Right lobe of liver (tissue), 6 donors: ENCODE measurements around the gene KRTAP19-4. TPM values are rescaled to one million over a fixed set of nuclear protein-coding genes. Genes with fewer than 3 reads are reported as not detected.

Experiments
- ATAC-seq, 4 donors: fragments of 200-7000 bp; cut with Tn5 transposase; one replicate each; pipeline ENCODE4 v1.9.1; 2020; ENCODE audit warnings: mild to moderate bottlenecking in 4 of 4, moderate library complexity in 4 of 4
- DNase-seq, 3 donors: peaks; one replicate each; pipeline ENCODE4 v3.0.0-alpha.2; 2020
- H3K27ac ChIP-seq, 3 donors: fragments of 200-600 bp; one replicate each; pipeline ENCODE4 v1.8.0; 2022
- H3K27me3 ChIP-seq, 2 donors: fragments of 200-600 bp; one replicate each; pipeline ENCODE4 v1.8.0; 2022
- H3K36me3 ChIP-seq, 4 donors: fragments of 200-600 bp; sonication (generic) in 1 of 4; one replicate each; pipeline versions ENCODE4 v1.5.1 to v1.8.0; 2017 to 2022; ENCODE audit warnings: control low read depth in 1 of 4
- H3K4me1 ChIP-seq, 4 donors: fragments of 200-600 bp; sonication (generic) in 1 of 4; one replicate each; pipeline versions ENCODE4 v1.5.1 to v1.8.0; 2017 to 2022; ENCODE audit warnings: control low read depth in 1 of 4
- H3K4me3 ChIP-seq, 3 donors: fragments of 200-600 bp; one replicate each; pipeline ENCODE4 v1.8.0; 2022
- H3K9me3 ChIP-seq, 4 donors: fragments of 200-600 bp; sonication (generic) in 1 of 4; one replicate each; pipeline versions ENCODE4 v1.5.1 to v1.8.0; 2017 to 2022; ENCODE audit warnings: control low read depth in 1 of 4
- CTCF ChIP-seq, 4 donors: fragments of 200-600 bp in 3 of 4; fragments of 450-650 bp in 1 of 4; IDR thresholded peaks; one replicate each; pipeline versions ENCODE4 v1.5.1 to v1.8.0; 2016 to 2022; ENCODE audit warnings: antibody characterized with exemption in 4 of 4, mild to moderate bottlenecking in 2 of 4
- POLR2A ChIP-seq: fragments of 450-650 bp; IDR thresholded peaks from one replicate; pipeline ENCODE4 v1.6.1; 2017; ENCODE audit warnings: antibody characterized with exemption, mild to moderate bottlenecking
- WGBS: methylation state at CpG from one replicate; pipeline ENCODE4 v1.1.6; 2018; ENCODE audit warnings: low coverage, low lambda C conversion rate; ENCODE audit not compliant: insufficient coverage; ENCODE audit errors: missing lambda C conversion rate; 5-methylcytosine and 5-hydroxymethylcytosine counted together
- intact Hi-C, 2 donors: fragments of 100-400 bp; cut with DNase I; formaldehyde crosslinking; loops; one replicate each; pipeline versions ENCODE4 v1.11.2 to v1.14.1; 2022
- long read RNA-seq: library from polyadenylated mRNA; unstranded; transcript quantifications from one replicate; pipeline ENCODE4 v2.0.0, GENCODE V29; 2019
- total RNA-seq, 6 experiments: library from RNA; depleted of rRNA in 2 of 6; stranded (reverse); fragments of >200 nt in 2 of 6; fragmentation: NEBNext Ultra II Directional in 3 of 6; extraction: Animal tissue kit (Norgen Biotek cat#: 25700) in 3 of 6; gene quantifications; one replicate each; pipeline versions ENCODE4 v1.1.0 to v1.2.4, GENCODE V29; 2016 to 2023
- donor health status: DM: no; HTN: yes; CAD: no.
- donor health status: DM: no; HTN: no; CAD: no.
- donor health status: DM: no; HTN: no; CAD: no.
- donor health status: DM: no; HTN: yes; CAD: no.
- donor health status: DM: no; HTN: yes; CAD: no.

Gene KRTAP19-4
- not detected for total RNA-seq
- long read RNA-seq: 0 reads

- Histone ChIP-seq H3K27ac (no peak within 1 kb of the TSS), H3K27me3 (no peaks in the 10 kb centered on the region), H3K4me3 (no peak within 1 kb of the TSS), H3K9me3 (no peaks in the 10 kb centered on the region), H3K36me3 (no peaks in the 10 kb centered on the region), H3K4me1 (no peaks in the 10 kb centered on the region)
- ATAC-seq (no peak), DNase-seq (no peak)
- intact Hi-C loops: no loop called here
- WGBS: 51% methylated on average over 4 of the region's 4 CpGs
- TF ChIP-seq POLR2A: no peak
- no peak for TF ChIP-seq CTCF (IDR thresholded peaks at IDR 0.05)
Observed at GRCh38 chr21:30497065-30497464, at the start of gene KRTAP19-4. Gene KRTAP19-4, minus strand, starts transcription at chr21:30497165. Its CDS starts 55 bp downstream, at chr21:30497110.

GRCh38 chr21:30541764-30542163, 44.8 kb upstream of the KRTAP19-4 start, which contains the start of gene KRTAP19-6:
Gene KRTAP19-6, minus strand, starts transcription at chr21:30541864. Its CDS starts 31 bp downstream, at chr21:30541833.
- 60% methylated on average over 1 of the region's 1 CpG for WGBS
- intact Hi-C loops: no loop called here

GRCh38 chr21:30518876-30519275, 21.9 kb upstream of the KRTAP19-4 start:
- intact Hi-C loops: no loop called here
- H3K36me3 ChIP-seq: no peaks in the 10 kb centered on the region
- TF ChIP-seq CTCF (IDR thresholded peaks at IDR 0.05) (no peak), POLR2A (no peak)
- no peak overlapping the region for H3K27ac ChIP-seq
- no peak overlapping the region for H3K4me3 ChIP-seq
- no peaks in the 10 kb centered on the region for H3K27me3 ChIP-seq
- DNase-seq (no peak), ATAC-seq (no peak)
- no peaks in the 10 kb centered on the region for H3K4me1 ChIP-seq
- 69% methylated on average over 1 of the region's 1 CpG for WGBS
- H3K9me3 ChIP-seq: no peaks in the 10 kb centered on the region

More at GRCh38 chr21:30541764-30542163, 44.8 kb upstream of the KRTAP19-4 start, which contains the start of gene KRTAP19-6:
- ATAC-seq: no peak
- Histone ChIP-seq H3K4me1 (no peaks in the 10 kb centered on the region), H3K27me3 (no peaks in the 10 kb centered on the region), H3K9me3 (peaks cover 0 to under 1% (median 0%) of the 10 kb centered on the region in 4 donors), H3K27ac (no peak within 1 kb of the TSS), H3K4me3 (no peak within 1 kb of the TSS), H3K36me3 (no peaks in the 10 kb centered on the region)
- DNase-seq: no peak
- no peak for TF ChIP-seq CTCF (IDR thresholded peaks at IDR 0.05)
- TF ChIP-seq POLR2A: no peak

GRCh38 chr21:30515681-30516080, 18.7 kb upstream of the KRTAP19-4 start:
- 10% methylated on average over 1 of the region's 1 CpG for WGBS
- Histone ChIP-seq H3K27me3 (no peaks in the 10 kb centered on the region), H3K4me1 (no peaks in the 10 kb centered on the region), H3K4me3 (no peak overlapping the region), H3K36me3 (no peaks in the 10 kb centered on the region), H3K27ac (no peak overlapping the region), H3K9me3 (no peaks in the 10 kb centered on the region)
- intact Hi-C loops: no loop called here
- ATAC-seq: no peak
- no peak for DNase-seq
- TF ChIP-seq POLR2A: no peak
- TF ChIP-seq CTCF (IDR thresholded peaks at IDR 0.05): no peak
